ENCODE results near the gene TDP1. TPM values are rescaled to one million over a fixed set of nuclear protein-coding genes. Genes with fewer than 3 reads are reported as not detected.

Gene TDP1
- total RNA-seq, 1 donor from 2014 or later = 54.3 TPM

DNA sequence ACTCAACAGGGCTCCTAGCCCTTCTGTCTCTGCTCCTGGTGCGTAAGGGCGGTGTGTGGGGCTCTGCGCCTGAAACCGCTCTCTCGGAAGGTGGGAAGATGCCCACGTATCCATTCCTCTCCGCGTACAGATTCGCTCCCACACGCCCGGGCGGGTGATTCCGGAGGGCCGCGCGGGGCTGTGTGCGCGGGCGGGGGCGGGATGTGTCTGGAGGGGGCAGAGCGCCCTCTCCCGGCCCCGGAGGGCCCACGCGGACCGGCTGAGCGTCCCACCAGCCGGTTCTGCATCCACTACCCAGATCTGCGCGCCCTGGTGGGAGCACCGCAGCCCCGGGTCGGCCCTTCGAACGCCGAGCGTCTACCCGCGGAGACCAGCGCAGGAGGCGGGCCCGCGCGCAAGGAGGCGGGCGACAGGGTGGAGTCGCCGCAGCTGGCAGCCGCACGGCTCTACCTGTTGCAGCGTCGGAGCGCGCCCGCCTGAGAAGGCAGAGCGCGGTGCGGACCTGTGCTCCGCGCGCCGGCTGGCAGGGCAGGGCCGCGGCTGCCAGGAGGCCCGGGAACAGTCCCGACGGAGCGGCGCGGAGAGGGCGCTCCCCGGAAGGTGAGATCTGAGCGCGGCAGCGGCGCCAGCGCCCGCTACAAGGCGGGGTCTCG, 104.7 kb downstream of the TDP1 start:
- peaks cover 12% of the 10 kb centered on the region for H3K4me1 Mint-ChIP-seq
- TF ChIP-seq, protein P1, sequence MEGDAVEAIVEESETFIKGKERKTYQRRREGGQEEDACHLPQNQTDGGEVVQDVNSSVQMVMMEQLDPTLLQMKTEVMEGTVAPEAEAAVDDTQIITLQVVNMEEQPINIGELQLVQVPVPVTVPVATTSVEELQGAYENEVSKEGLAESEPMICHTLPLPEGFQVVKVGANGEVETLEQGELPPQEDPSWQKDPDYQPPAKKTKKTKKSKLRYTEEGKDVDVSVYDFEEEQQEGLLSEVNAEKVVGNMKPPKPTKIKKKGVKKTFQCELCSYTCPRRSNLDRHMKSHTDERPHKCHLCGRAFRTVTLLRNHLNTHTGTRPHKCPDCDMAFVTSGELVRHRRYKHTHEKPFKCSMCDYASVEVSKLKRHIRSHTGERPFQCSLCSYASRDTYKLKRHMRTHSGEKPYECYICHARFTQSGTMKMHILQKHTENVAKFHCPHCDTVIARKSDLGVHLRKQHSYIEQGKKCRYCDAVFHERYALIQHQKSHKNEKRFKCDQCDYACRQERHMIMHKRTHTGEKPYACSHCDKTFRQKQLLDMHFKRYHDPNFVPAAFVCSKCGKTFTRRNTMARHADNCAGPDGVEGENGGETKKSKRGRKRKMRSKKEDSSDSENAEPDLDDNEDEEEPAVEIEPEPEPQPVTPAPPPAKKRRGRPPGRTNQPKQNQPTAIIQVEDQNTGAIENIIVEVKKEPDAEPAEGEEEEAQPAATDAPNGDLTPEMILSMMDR (conservative IDR thresholded peaks at IDR 0.05) = peak; percentile 70
- H3K27me3 Mint-ChIP-seq (ENCODE audit: low read depth) = peaks cover 93% of the 10 kb centered on the region
- peak; percentile 43 for DNase-seq (ENCODE audit: low read depth, low spot score)
- H3K9me3 Mint-ChIP-seq = no peaks in the 10 kb centered on the region
- no peaks in the 10 kb centered on the region for H3K36me3 Mint-ChIP-seq (ENCODE audit: low read depth)
- H3K27ac Mint-ChIP-seq (ENCODE audit: unreplicated experiment) = no peak overlapping the region
- peak overlapping the region; percentile 56 for H3K4me3 Mint-ChIP-seq

DNA sequence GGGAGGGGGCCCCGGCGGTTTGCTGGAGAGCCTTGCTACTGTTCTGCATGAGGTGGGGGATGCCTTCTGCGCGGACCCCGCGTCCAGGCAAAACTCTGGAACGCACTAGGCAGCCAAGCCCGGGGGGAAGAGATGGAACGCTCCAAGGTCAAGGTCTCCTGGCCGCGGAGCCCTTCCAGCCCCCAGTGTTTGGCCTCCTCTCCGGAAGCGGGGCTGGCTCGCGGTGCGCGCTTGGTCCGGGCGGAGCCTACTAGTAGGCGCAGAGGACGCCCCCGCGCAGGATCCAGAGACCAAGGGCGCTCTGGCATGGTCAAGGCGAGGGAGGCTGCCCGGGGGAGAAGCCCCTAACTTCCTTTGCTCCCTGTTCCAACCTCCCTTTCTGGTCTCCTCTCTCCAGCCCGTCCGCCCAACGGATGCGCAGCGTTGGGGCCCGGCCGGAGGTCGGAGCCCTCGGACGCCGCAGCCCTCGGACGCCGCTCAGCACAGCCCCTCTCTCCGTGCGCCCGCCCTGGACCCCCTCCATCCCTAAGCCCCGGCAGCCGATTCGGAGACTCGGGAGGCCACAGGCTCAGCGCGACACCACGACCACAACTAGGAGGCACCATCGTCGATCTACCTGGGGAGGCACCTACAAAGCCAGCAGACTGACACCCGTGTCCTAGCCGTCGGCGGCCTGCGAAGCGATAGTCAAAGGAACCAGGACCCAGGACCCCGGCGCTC, 105.4 kb downstream of the TDP1 start:
- DNase-seq (ENCODE audit: low read depth, low spot score) = peak; percentile 5
- Mint-ChIP-seq H3K27ac (ENCODE audit: unreplicated experiment) (no peak overlapping the region), H3K4me1 (peaks cover 12% of the 10 kb centered on the region), H3K36me3 (ENCODE audit: low read depth) (no peaks in the 10 kb centered on the region), H3K27me3 (ENCODE audit: low read depth) (peaks cover 90% of the 10 kb centered on the region), H3K4me3 (no peak overlapping the region), H3K9me3 (no peaks in the 10 kb centered on the region)
- TF ChIP-seq, protein P1 (conservative IDR thresholded peaks at IDR 0.05) = no peak

DNA sequence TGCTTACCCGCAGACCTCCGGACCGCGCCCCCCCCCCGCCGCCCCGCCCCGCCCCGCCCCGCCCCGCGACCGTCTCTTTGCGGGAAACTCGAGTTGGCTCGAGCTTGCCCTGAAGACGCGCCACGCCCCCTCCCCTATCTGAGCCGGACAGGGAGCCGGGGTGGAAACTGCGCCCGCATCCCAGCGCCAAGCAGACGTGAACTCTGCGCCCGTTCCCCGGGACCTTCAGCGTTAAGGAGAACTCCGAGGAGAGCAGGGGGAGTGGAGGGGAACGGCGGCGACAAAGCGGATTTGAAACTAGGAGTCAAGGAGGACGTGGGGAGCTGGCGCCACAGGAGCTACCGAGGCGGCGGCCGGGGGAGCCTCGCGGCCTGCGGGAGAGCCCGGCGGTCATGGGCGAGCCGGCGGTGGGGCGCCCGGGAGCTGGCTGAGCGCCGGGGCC, 106.0 kb downstream of the TDP1 start, which contains the start of gene KCNK13:
KCNK13 (plus strand) TSS at position 310 of the 442 bp plus-strand sequence. CDS start 212 bp downstream, outside the sequence.
- H3K27me3 Mint-ChIP-seq (ENCODE audit: low read depth) = peaks cover 91% of the 10 kb centered on the region

DNA sequence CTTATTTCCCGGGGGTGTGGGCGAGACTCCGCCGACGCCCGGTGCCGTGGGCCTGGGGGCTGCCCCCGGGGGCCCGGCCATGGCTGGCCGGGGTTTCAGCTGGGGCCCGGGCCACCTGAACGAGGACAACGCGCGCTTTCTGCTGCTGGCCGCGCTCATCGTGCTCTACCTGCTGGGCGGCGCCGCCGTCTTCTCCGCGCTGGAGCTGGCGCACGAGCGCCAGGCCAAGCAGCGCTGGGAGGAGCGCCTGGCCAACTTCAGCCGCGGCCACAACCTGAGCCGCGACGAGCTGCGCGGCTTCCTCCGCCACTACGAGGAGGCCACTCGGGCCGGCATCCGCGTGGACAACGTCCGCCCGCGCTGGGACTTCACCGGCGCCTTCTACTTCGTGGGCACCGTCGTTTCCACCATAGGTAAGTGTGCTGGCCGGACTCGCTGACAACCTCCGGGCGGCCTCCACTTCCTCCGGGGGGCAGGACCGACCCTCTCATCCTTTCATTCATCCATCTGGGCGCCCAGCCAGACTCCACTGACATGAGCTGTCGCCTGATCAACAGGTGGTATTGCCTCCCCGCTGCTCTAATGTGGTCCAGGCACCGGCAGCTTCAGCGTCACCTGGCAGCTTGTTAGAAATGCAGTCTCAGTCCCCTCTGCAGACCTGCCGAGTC, 106.5 kb downstream of the TDP1 start:
- Mint-ChIP-seq H3K36me3 (ENCODE audit: low read depth) (no peaks in the 10 kb centered on the region), H3K27ac (ENCODE audit: unreplicated experiment) (no peak overlapping the region), H3K4me1 (peaks cover 12% of the 10 kb centered on the region), H3K9me3 (no peaks in the 10 kb centered on the region), H3K27me3 (ENCODE audit: low read depth) (peaks cover 89% of the 10 kb centered on the region), H3K4me3 (peak overlapping the region; percentile 82)
- TF ChIP-seq, protein P1 (conservative IDR thresholded peaks at IDR 0.05) = no peak
- no peak for DNase-seq (ENCODE audit: low read depth, low spot score)

More for the DNA sequence above, 106.0 kb downstream of the TDP1 start, which contains the start of gene KCNK13:
- H3K4me1 Mint-ChIP-seq = peaks cover 12% of the 10 kb centered on the region
- H3K36me3 Mint-ChIP-seq (ENCODE audit: low read depth) = no peaks in the 10 kb centered on the region
- DNase-seq (ENCODE audit: low read depth, low spot score) = peak; percentile 13
- peak within 1 kb of the TSS; percentile 82 for H3K4me3 Mint-ChIP-seq
- no peak within 1 kb of the TSS for H3K27ac Mint-ChIP-seq (ENCODE audit: unreplicated experiment)
- TF ChIP-seq, protein P1 (conservative IDR thresholded peaks at IDR 0.05) = no peak
- H3K9me3 Mint-ChIP-seq = no peaks in the 10 kb centered on the region

DNA sequence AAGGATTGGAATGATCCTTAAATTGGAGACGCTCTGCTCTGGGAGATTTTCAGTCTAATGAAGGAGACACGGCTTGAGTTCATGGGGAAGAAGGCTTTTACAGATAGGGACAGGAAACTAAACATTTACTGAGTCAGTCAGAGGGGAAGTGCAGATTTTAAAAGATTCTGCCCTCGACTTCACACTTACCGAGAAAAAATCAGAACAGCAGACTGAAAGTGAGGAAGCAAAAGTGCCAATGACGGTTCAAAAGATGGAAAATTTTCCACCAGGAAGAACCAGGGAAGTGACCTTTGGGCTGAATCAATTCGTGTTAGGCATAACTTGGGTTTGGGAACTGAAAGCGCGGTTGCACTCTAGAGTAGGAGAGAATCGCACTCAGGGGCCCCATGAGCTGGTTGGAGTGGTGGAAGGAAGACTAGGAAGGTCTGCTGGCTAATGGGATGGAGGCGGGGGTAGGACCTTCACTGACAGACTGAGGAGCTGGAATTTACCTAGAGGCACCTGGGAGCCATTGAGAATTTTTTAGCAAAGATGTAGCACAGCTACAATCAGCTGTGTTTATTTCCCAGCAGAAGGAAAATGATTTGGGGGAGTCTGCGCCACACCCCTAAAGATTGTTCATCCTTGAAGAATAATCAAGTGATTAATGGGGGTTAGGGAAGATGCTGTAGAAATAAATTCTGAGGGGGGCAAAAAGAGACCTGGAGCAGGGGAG, 107.3 kb downstream of the TDP1 start:
- H3K27me3 Mint-ChIP-seq (ENCODE audit: low read depth) = peaks cover 91% of the 10 kb centered on the region
- DNase-seq (ENCODE audit: low read depth, low spot score) = no peak
- H3K4me3 Mint-ChIP-seq = peak overlapping the region; percentile 82
- no peak overlapping the region for H3K27ac Mint-ChIP-seq (ENCODE audit: unreplicated experiment)
- peaks cover 12% of the 10 kb centered on the region for H3K4me1 Mint-ChIP-seq
- H3K36me3 Mint-ChIP-seq (ENCODE audit: low read depth) = no peaks in the 10 kb centered on the region
- no peaks in the 10 kb centered on the region for H3K9me3 Mint-ChIP-seq
- TF ChIP-seq, protein P1 (conservative IDR thresholded peaks at IDR 0.05) = no peak

Data from neural crest cell (in vitro differentiated cells).